ENCODE results near the gene ZNF32.
"Not testable (repeated sequence)": the region's sequence is repeated elsewhere in the genome, so short reads cannot be mapped to it uniquely, and the experiment has no call there.

ZNF32 gene

DNA sequence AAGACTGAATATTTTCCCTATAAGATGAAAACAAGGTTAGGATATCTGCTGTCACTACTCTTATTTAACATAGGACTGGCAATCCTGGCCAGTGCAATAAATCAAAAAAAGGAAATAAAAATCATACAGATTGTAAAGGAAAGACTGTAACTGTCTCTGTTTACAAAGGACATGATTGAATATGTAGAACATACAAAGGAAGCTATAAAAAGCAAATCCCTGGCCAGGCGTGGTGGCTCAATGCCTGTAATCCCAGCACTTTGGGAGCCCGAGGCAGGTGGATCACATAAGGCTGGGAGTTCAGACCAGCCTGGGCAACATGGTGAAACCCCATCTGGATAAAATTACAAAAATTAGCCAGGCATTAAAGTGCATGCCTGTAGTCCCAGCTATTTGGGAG is 26.6 kb downstream of the ZNF32 start:
- DNase-seq: no peak

DNA sequence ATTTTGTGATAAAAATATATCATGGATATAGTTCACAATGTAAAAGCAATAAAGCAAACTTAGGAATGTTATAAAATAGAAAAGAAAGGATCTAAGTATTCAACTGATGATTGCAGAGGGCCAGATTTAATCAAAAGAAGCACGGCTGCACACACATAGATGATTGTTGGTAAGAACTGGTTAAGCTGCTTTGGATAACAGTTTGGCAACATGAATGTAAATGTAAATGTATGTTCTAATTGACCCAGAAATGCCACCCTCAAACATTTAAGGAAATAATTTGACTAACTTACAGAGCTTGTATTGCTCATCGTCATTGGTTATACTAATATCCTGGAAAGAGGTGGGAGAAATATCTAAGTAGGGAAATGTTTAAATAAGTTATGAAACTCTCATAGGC is 29.3 kb downstream of the ZNF32 start:
- no peak for DNase-seq

DNA sequence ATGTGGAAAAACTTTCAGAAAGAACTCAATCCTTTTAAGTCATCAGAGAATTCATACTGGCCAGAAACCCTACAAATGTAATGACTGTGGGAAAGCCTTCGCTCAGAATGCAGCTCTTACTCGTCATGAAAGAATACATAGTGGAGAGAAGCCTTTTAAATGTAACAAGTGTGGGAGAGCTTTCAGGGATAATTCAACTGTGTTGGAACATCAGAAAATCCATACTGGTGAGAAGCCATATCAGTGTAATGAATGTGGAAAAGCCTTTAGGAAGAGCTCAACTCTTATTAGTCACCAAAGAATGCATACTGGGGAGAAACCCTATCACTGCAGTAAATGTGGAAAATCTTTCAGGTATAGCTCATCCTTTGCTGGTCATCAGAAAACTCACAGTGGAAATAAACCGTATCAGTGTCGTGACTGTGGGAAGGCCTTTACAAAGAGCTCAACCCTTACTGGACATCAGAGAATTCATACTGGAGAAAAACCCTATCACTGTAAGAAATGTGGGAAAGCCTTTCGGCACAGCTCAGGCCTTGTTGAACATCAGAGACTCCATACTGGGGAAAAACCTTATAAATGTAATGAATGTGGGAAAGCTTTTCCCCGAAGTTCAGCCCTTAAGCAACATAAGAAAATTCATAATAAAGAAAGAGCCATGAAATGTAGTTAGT is 31.8 kb downstream of the ZNF32 start:
- no peak for DNase-seq

DNA sequence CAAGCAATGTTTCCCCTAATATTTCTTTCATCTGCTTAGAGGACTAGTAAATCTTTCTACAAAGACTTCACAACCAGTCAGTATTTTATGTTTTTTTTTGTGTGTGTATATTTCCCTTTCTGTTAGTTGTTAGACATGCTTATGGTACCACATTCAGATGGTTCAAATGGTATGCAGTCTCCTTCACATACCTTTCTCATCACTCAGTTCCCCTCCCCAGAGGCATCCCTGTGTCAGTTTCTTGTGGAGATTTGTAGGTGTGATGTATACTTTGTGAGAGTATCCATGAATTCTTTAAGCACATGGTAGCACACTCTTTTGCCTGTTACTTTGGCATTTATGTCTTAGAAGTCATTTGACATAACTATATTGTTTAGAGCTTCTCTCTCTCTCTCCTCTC is 38.0 kb downstream of the ZNF32 start:
- no peak for DNase-seq

DNA sequence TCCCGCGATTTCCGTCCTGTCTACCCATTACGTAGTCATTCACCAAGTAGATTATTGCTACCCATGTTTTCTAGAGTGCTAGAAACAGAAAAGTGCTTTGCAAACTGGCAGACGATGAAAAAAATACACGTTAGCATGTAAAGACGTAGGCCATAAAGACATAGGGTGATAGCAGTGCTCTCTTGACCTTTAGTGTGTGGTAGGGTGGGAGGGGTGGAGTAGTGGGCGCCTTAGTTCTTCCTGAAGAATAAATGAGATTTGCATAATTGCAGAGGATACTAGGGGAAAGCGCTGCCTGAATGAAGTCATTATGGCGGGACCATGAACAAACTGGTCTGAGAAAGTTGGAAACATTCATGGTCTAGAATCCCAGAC is 41.5 kb downstream of the ZNF32 start:
- no peak for DNase-seq

DNA sequence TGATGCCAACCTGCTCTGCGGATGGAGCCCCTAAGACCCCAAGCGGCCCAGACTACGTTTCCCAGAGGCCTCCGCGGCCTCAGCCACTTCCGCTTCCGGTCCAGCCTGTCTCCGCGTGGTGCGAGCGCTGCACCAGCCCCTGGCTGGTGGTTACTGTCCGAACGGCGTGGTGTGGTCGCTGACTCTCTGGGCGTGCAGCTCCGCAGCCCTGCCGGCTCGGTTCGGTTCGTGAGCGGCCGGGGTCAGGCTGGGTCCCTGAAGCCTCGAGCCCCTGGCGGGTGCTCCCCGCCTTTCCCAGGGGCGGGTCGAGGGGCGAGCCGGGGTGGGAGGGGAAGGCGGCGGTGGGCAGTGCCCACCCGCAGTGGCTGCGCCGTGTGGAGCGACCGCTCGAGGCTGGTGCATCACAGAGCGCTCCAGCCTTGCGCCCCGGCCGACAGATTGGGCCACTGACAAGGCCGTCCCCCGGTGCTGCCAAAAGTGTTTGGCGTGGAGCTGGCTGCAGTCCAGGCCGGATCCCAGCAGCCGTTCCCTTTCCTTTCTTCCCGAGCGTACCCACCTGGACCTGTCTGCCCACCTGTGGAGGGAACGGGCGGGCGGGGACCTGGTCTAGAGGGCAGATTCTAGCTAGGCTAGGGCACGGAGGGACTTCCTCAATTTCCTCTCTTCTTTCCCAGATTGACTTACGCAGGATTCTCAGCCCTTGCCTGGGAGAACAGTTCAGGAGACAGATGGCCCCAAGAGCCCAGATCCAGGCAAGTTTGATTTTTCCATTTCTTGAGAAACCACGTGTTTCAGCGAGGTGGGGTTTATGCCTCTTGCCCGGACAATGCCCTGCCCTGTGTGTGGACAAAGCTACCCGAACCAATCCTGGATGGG is 42.1 kb downstream of the ZNF32 start, which contains the start of gene ZNF485:
Gene ZNF485, plus strand, starts transcription at position 116 of the 876 bp plus-strand sequence. Its CDS starts 613 bp downstream, at position 729.
- DNase-seq: peak in 1 of 2 donors; percentile 22

DNA sequence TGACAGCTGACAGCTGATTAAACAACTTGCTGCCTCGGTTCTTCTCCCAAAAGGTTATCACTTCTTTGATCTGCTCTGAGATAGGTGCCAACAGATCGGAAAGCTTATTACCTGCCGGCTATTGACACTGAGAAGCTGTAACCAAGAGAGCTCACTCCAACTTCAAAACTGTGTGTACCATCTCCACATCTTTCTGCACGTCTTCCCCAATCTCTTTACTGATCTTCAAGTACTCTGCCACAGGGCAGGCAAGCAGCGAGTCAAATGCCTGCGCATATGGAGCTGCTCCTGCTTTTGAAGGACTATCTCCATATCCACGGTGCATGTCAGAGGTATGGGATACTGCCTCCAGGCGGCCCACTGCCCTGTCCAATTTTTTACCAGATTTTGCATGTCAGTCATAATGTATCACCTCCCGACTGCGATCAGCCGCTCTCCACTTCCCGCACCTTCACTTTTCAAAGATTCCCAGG is 42.8 kb downstream of the ZNF32 start:
- DNase-seq: no peak

DNA sequence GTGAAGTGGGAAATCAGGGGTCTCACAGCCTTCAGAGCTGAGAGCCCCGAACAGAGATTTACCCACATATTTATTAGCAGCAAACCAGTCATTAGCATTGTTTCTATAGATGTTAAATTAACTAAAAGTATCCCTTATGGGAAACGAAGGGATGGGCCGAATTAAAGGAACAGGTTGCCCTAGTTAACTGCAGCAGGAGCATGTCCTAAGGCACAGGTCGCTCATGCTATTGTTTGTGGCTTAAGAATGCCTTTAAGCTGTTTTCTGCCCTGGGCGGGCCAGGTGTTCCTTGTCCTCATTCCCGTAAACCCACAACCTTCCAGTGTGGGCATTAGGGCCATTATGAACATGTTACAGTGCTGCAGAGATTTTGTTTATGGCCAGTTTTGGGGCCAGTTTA is 47.1 kb downstream of the ZNF32 start:
- DNase-seq: not testable (repeated sequence)

DNA sequence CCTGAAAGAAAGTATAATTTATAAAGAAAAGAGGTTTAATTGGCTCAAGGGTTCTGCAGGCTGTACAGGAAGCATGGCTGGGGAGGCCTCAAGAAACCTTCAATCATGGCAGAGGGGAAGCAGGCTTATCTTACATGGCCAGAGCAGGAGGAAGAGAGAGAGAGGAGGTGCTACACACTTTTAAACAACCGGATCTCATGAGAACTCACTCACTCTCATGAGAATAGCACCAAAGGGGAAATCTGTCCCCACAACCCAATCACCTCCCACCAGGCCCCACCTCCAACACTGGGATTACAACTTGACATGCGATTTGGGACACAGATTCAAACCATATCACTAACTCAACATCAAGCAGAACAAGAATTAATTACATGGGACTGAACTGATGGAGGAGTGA is 49.3 kb downstream of the ZNF32 start:
- no peak for DNase-seq

DNA sequence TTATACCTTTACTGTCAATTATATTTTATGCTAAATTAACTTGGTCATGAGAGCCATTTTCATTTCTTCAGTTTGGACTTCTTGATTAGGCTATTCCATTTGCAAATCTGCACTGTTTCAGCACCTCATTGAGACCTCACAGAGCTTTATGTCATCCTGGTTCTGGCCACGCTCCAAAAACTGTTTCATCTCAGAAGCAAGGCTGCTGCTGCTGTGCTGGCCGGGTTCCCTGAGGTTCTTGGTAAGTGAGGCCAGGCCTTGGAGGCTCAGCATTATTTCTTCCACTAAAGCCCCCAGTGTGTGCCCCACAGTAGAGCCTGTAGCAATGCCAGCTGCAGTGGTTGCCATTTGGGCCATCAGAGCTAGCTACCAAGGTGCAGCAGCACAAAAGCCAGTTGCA is 50.2 kb downstream of the ZNF32 start:
- DNase-seq: no peak

DNA sequence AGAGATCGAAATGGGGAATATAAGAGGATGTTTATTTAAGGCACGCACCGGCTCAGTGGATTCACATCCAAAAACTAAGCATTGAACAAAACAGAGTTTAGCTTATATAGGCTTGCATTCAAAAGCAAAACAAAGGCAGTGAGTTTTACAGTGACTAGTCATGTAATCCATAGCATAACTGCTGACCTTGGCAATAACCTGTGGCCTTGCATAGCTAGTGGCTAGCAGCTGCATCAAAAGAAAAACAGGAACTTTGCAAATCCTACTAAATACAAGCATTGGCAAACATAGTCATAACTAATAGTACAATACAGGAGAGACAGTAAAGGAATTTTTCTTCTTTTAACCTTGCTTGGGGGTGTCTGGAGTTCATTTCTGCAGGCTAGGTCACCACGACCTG is 52.1 kb downstream of the ZNF32 start:
- DNase-seq: no peak

DNA sequence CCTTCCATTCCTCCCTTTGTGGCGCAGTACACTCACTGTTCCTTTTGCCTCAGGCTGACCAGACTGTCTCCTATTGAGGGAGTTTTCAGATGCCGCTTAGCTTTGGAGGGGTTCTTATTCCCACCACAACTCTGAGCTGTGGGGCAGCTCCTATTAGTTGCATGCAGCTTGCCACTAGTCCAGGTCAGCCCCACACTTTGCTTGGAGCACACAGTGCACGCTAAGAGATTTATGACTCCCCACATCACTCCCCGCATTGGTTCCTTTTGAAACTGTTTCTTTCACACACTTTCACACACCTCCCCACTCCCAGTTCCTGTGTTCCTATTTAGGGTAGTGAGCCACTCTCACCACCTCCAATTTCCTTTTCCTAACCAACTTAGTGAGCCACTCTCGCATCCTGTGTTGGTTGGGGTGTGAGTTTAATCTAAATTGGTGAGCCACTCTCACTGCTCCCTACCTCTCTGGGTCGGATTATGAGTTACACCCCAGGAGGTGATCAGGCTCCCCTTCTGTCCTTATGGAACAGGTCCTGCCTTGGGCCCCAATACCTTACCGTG is 52.9 kb downstream of the ZNF32 start:
- no peak for DNase-seq

DNA sequence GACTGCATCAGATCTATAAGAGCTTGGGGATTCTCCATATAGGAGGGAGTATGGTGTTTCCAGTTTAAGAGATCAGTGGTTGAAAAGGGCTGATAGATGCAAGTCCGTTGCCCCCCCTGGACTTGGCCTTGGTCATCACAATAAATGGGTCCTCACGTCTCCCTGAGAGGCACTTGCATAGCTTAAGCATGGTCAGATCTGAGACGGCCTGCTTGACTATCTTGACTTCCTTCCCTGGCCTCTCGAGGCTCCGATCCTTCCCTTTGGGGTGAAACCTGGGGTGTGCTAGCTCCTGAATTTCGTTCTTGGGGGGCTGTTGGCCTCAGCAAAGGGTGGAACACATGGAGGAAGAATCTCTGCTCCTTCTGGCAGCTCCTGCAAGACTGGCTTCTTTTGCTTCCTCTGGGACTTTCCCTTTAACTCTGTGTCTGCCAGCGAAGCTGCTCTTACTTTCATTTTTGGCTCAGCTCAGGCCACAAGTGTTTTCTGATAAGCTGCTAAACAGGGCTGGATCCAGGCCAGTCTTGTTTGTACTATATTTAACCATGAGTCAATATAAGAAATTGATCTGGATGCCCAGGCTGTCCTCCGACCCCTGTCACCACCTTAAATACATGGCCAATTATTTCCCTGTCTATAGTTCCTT is 53.6 kb downstream of the ZNF32 start:
- peak in 1 of 2 donors; percentile 29 for DNase-seq

Data from bone marrow (tissue), 2 donors.